ENCODE results near the gene THBS4. TPM values are rescaled to one million over a fixed set of nuclear protein-coding genes. Genes with fewer than 3 reads are reported as not detected.

THBS4 gene
- polyA plus RNA-seq, 1 of the 3 experiments (the other 2 are of a cell fraction): 1.1 TPM

GRCh38 chr5:80052464-80052863 is 17.3 kb downstream of the THBS4 start:
- Histone ChIP-seq H2AFZ (ENCODE audit: low read depth) (no peak overlapping the region), H3K9me3 (no peaks in the 10 kb centered on the region), H3K36me3 (replicated peaks in 1 of 2; ENCODE audit: control insufficient read depth in 1 of 2, insufficient read depth in 2 of 2, low read length in 1 of 2) (no peaks in the 10 kb centered on the region), H3K79me2 (ENCODE audit: insufficient read depth) (no peaks in the 10 kb centered on the region), H3K9ac (no peak overlapping the region), H3K4me3 (ENCODE audit: low read depth in 2 of 2, low read length in 1 of 2) (no peak overlapping the region), H3K9me2 (no peaks in the 10 kb centered on the region), H3F3A (replicated peaks; ENCODE audit: insufficient read depth) (no peaks in the 10 kb centered on the region), H3K27me3 (ENCODE audit: insufficient read depth) (no peaks in the 10 kb centered on the region; the same call in 1 of the 2 replicates), H3K27ac (ENCODE audit: low read depth in 2 of 2, low read length in 1 of 2) (no peak overlapping the region), H4K20me1 (ENCODE audit: insufficient read depth) (no peaks in the 10 kb centered on the region), H3K4me2 (no peak overlapping the region), H3K4me1 (ENCODE audit: control insufficient read depth in 1 of 2, insufficient read depth in 2 of 2, low read depth in 1 of 2, low read length in 1 of 2) (no peaks in the 10 kb centered on the region)
- no peak for TF ChIP-seq FOXM1 (IDR thresholded peaks at IDR 0.05; ENCODE audit: low read depth)
- TF ChIP-seq RFX5 (IDR thresholded peaks at IDR 0.05; ENCODE audit: low read length): no peak
- TF ChIP-seq TCF12 (IDR thresholded peaks at IDR 0.05): no peak
- TF ChIP-seq, protein P1, sequence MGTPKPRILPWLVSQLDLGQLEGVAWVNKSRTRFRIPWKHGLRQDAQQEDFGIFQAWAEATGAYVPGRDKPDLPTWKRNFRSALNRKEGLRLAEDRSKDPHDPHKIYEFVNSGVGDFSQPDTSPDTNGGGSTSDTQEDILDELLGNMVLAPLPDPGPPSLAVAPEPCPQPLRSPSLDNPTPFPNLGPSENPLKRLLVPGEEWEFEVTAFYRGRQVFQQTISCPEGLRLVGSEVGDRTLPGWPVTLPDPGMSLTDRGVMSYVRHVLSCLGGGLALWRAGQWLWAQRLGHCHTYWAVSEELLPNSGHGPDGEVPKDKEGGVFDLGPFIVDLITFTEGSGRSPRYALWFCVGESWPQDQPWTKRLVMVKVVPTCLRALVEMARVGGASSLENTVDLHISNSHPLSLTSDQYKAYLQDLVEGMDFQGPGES (IDR thresholded peaks at IDR 0.05; ENCODE audit: low read depth, low read length): no peak
- no peak for TF ChIP-seq CTCF (IDR thresholded peaks at IDR 0.05)
- TF ChIP-seq RAD21 (IDR thresholded peaks at IDR 0.05; ENCODE audit: low read length): no peak
- no peak for TF ChIP-seq GATA2 (CRISPR knock-in tag; IDR thresholded peaks at IDR 0.05)
- no peak for TF ChIP-seq ELF1 (IDR thresholded peaks at IDR 0.05)
- TF ChIP-seq RXRA (IDR thresholded peaks at IDR 0.05; ENCODE audit: borderline replicate concordance, low read depth): no peak
- TF ChIP-seq SIN3A (IDR thresholded peaks at IDR 0.05; ENCODE audit: borderline replicate concordance, low read depth, low read length): no peak
- TF ChIP-seq SMC3 (IDR thresholded peaks at IDR 0.05; ENCODE audit: low read depth, low read length): no peak
- no peak for TF ChIP-seq FOSL2 (IDR thresholded peaks at IDR 0.05; ENCODE audit: borderline replicate concordance, low read depth)
- no peak for TF ChIP-seq PBX3 (IDR thresholded peaks at IDR 0.05)
- TF ChIP-seq USF1 (IDR thresholded peaks at IDR 0.05; ENCODE audit: borderline replicate concordance, low read depth): no peak
- no peak for TF ChIP-seq EZH2phosphoT487 (IDR thresholded peaks at IDR 0.05; ENCODE audit: borderline replicate concordance, low read depth)
- TF ChIP-seq MEF2A (IDR thresholded peaks at IDR 0.05; ENCODE audit: borderline replicate concordance, low read depth): no peak
- TF ChIP-seq TAF1 (IDR thresholded peaks at IDR 0.05; ENCODE audit: borderline replicate concordance, low read depth, low read length): no peak
- no peak for TF ChIP-seq POLR2AphosphoS5 (IDR thresholded peaks at IDR 0.05; ENCODE audit: low read depth, low read length)
- TF ChIP-seq REST (IDR thresholded peaks at IDR 0.05; ENCODE audit: low read depth, low read length): no peak
- POLR2A ChIA-PET: no interaction called here
- no peak for DNase-seq
- WGBS (ENCODE audit: low lambda C conversion rate): 76% methylated on average over 8 of the region's 8 CpGs
- CTCF ChIA-PET: no interaction called here

All from SK-N-SH (cell line).